Ectodermal cell (in vitro differentiated cells): ENCODE measurements around the gene ARSG.
"Not testable (repeated sequence)": the region's sequence is repeated elsewhere in the genome, so short reads cannot be mapped to it uniquely, and the experiment has no call there.

ENCODE experiments used
- H3K27ac ChIP-seq: 2 replicates; pipeline ENCODE4 v1.7.0; 2013; ENCODE audit warnings: mild to moderate bottlenecking, low read depth, low read length; ENCODE audit not compliant: insufficient read depth, poor library complexity, severe bottlenecking
- H3K27me3 ChIP-seq: 2 replicates; pipeline ENCODE4 v1.7.0; 2013; ENCODE audit warnings: mild to moderate bottlenecking, low read length; ENCODE audit not compliant: insufficient read depth, control insufficient read depth, poor library complexity, severe bottlenecking
- H3K36me3 ChIP-seq: one replicate; pipeline ENCODE4 v1.7.0; 2013; ENCODE audit warnings: low read length; ENCODE audit not compliant: control insufficient read depth, insufficient read depth
- H3K4me1 ChIP-seq: one replicate; pipeline ENCODE4 v1.7.0; 2013; ENCODE audit warnings: low read length; ENCODE audit not compliant: control insufficient read depth, insufficient read depth
- H3K4me3 ChIP-seq: 2 replicates; pipeline ENCODE4 v1.7.0; 2013; ENCODE audit warnings: low read depth, low read length, control low read depth; ENCODE audit not compliant: insufficient read depth
- H3K9me3 ChIP-seq: 2 replicates; pipeline ENCODE4 v1.7.0; 2013; ENCODE audit warnings: mild to moderate bottlenecking, low read length, moderate library complexity; ENCODE audit not compliant: control insufficient read depth
- WGBS, 2 experiments: methylation state at CpG; one replicate each; pipeline ENCODE4 v1.1.7; 2013; ENCODE audit warnings: missing lambda C conversion rate in 2 of 2; 5-methylcytosine and 5-hydroxymethylcytosine counted together

The ARSG gene

GRCh38 chr17:68256701-68257100 lies 34.6 kb upstream of the ARSG start:
- not testable (repeated sequence) for H3K9me3 ChIP-seq, H3K27ac ChIP-seq, H3K4me1 ChIP-seq, H3K36me3 ChIP-seq, H3K27me3 ChIP-seq, H3K4me3 ChIP-seq
- WGBS, 2 experiments = 93 to 97% methylated on average over 4 of the region's 5 CpGs

- Histone ChIP-seq H3K36me3 (no peaks in the 10 kb centered on the region), H3K4me3 (no peak overlapping the region), H3K4me1 (no peaks in the 10 kb centered on the region), H3K9me3 (no peaks in the 10 kb centered on the region), H3K27me3 (peaks cover 4% of the 10 kb centered on the region), H3K27ac (no peak overlapping the region)
Measured at GRCh38 chr17:68257934-68258333, 33.4 kb upstream of the ARSG start.

- not testable (repeated sequence) for H3K27ac ChIP-seq, H3K27me3 ChIP-seq, H3K9me3 ChIP-seq, H3K4me3 ChIP-seq, H3K36me3 ChIP-seq, H3K4me1 ChIP-seq
- WGBS, 2 experiments = 9 to 11% methylated on average over 34 to 35 of the region's 44 CpGs
Measured at GRCh38 chr17:68258890-68259647, 32.2 kb upstream of the ARSG start.

GRCh38 chr17:68259648-68259951 lies 31.7 kb upstream of the ARSG start:
- H3K4me1 ChIP-seq, H3K4me3 ChIP-seq, H3K9me3 ChIP-seq, H3K36me3 ChIP-seq, H3K27me3 ChIP-seq, H3K27ac ChIP-seq: not testable (repeated sequence)
- WGBS, 2 experiments = 84 to 88% methylated on average over 1 of the region's 3 CpGs

GRCh38 chr17:68260051-68260762 lies 31.1 kb upstream of the ARSG start:
- WGBS, 2 experiments = 91 to 96% methylated on average over 9 of the region's 9 CpGs
- peaks cover 4% of the 10 kb centered on the region for H3K27me3 ChIP-seq
- no peaks in the 10 kb centered on the region for H3K9me3 ChIP-seq
- H3K36me3 ChIP-seq = no peaks in the 10 kb centered on the region
- no peak overlapping the region for H3K4me3 ChIP-seq
- H3K4me1 ChIP-seq = no peaks in the 10 kb centered on the region
- no peak overlapping the region for H3K27ac ChIP-seq

- H3K27me3 ChIP-seq, H3K36me3 ChIP-seq, H3K4me3 ChIP-seq, H3K4me1 ChIP-seq, H3K27ac ChIP-seq, H3K9me3 ChIP-seq: not testable (repeated sequence)
- 88 to 91% methylated on average over 2 of the region's 2 CpGs for WGBS, 2 experiments
Measured at GRCh38 chr17:68262467-68262866, 28.8 kb upstream of the ARSG start.

- WGBS, 2 experiments = 16 to 20% methylated on average over 6 to 8 of the region's 9 CpGs
- not testable (repeated sequence) for H3K9me3 ChIP-seq, H3K27me3 ChIP-seq, H3K4me1 ChIP-seq, H3K4me3 ChIP-seq, H3K36me3 ChIP-seq, H3K27ac ChIP-seq
Measured at GRCh38 chr17:68263101-68263681, 28.1 kb upstream of the ARSG start.

- H3K27me3 ChIP-seq, H3K9me3 ChIP-seq, H3K4me1 ChIP-seq, H3K27ac ChIP-seq, H3K36me3 ChIP-seq, H3K4me3 ChIP-seq: not testable (repeated sequence)
- 98 to 100% methylated on average over 2 of the region's 2 CpGs for WGBS, 2 experiments
Measured at GRCh38 chr17:68265833-68266232, 25.5 kb upstream of the ARSG start.

GRCh38 chr17:68273722-68274121 lies 17.6 kb upstream of the ARSG start:
- Histone ChIP-seq H3K36me3 (no peaks in the 10 kb centered on the region), H3K4me3 (no peak overlapping the region)

GRCh38 chr17:68276339-68276738 lies 15.0 kb upstream of the ARSG start:
- not testable (repeated sequence) for H3K36me3 ChIP-seq, H3K9me3 ChIP-seq, H3K4me3 ChIP-seq, H3K27ac ChIP-seq, H3K4me1 ChIP-seq, H3K27me3 ChIP-seq
- 91 to 93% methylated on average over 3 of the region's 3 CpGs for WGBS, 2 experiments

More at GRCh38 chr17:68273722-68274121, 17.6 kb upstream of the ARSG start:
- WGBS, 2 experiments = 95% methylated on average over 11 of the region's 11 CpGs
- Histone ChIP-seq H3K9me3 (no peaks in the 10 kb centered on the region), H3K27me3 (no peaks in the 10 kb centered on the region), H3K4me1 (no peaks in the 10 kb centered on the region), H3K27ac (no peak overlapping the region)
